ENCODE results near the gene SKIC2. TPM values are rescaled to one million over a fixed set of nuclear protein-coding genes. Genes with fewer than 3 reads are reported as not detected.

Gene SKIC2
- total RNA-seq, 1 experiment from 2014 or later = 64.2 TPM

DNA sequence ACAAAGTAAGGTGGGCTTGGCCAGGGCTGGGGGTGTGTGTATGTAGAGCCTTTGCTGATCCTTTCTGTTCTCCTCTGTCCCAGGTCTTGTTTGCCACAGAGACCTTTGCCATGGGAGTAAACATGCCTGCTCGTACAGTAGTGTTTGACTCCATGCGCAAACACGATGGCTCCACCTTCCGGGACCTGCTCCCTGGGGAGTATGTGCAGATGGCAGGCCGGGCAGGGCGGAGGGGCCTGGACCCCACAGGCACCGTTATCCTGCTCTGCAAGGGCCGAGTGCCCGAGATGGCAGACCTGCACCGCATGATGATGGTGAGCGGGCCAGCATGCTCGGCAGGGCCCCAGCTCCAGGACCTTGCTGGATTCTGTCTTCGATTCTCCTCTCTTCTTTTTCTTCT lies 6.7 kb downstream of the SKIC2 start:
- Histone ChIP-seq H3K4me3 (ENCODE audit: low read depth, low read length, poor library complexity, severe bottlenecking) (no peak overlapping the region), H3K4me1 (ENCODE audit: insufficient read depth, low read length, poor library complexity, severe bottlenecking) (peaks cover 3% of the 10 kb centered on the region), H3K27me3 (replicated peaks; ENCODE audit: insufficient read depth, low read depth, low read length, poor library complexity) (no peaks in the 10 kb centered on the region), H3K36me3 (ENCODE audit: insufficient read depth, low read length, poor library complexity, severe bottlenecking) (peaks cover 45% of the 10 kb centered on the region), H3K9me3 (ENCODE audit: low read depth, low read length, poor library complexity, severe bottlenecking) (no peaks in the 10 kb centered on the region), H3K27ac (ENCODE audit: low read depth, low read length, poor library complexity, severe bottlenecking) (no peak overlapping the region)
- no peak for DNase-seq (ENCODE audit: low spot score)
- CTCF ChIA-PET = no interaction called here
- TF ChIP-seq EZH2 (IDR thresholded peaks at IDR 0.05; ENCODE audit: borderline replicate concordance, low read depth, low read length, poor library complexity, severe bottlenecking) = no peak
- POLR2A ChIA-PET (ENCODE audit: low non-redundant PET) = no interaction called here
- no TSS peak for BruUV-seq (replicated peaks)
- intact Hi-C loops (cut with micrococcal nuclease; ENCODE audit: unreplicated experiment) = no loop called here

DNA sequence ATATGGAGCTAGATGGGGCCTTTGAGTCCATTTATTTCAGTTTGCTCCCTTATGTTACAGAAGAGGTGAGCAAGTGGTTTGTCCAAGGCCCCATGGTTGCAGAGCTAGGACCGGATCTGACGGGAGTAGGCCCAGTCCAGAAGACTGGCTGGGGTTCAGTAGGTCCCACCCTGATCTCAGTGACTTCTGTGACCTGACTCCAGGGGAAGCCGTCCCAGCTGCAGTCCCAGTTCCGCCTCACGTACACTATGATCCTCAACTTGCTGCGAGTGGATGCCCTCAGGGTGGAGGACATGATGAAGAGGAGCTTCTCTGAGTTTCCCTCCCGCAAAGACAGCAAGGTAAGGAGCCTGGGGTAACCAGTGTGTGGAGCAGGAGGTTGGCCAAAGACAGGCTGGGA lies 7.5 kb downstream of the SKIC2 start:
- H3K27ac ChIP-seq (ENCODE audit: low read depth, low read length, poor library complexity, severe bottlenecking) = no peak overlapping the region
- ChIA-PET POLR2A (ENCODE audit: low non-redundant PET) (interaction anchor here (0.6 kb wide), 1 partner anchor 139 kb away, joined by 5 read pairs; the partner anchor contains the start of gene HSPA1B), CTCF (no interaction called here)
- BruUV-seq (replicated peaks) = no TSS peak
- H3K36me3 ChIP-seq (ENCODE audit: insufficient read depth, low read length, poor library complexity, severe bottlenecking) = peaks cover 40% of the 10 kb centered on the region
- H3K4me3 ChIP-seq (ENCODE audit: low read depth, low read length, poor library complexity, severe bottlenecking) = no peak overlapping the region
- intact Hi-C loops (cut with micrococcal nuclease; ENCODE audit: unreplicated experiment) = no loop called here
- TF ChIP-seq, protein P1, sequence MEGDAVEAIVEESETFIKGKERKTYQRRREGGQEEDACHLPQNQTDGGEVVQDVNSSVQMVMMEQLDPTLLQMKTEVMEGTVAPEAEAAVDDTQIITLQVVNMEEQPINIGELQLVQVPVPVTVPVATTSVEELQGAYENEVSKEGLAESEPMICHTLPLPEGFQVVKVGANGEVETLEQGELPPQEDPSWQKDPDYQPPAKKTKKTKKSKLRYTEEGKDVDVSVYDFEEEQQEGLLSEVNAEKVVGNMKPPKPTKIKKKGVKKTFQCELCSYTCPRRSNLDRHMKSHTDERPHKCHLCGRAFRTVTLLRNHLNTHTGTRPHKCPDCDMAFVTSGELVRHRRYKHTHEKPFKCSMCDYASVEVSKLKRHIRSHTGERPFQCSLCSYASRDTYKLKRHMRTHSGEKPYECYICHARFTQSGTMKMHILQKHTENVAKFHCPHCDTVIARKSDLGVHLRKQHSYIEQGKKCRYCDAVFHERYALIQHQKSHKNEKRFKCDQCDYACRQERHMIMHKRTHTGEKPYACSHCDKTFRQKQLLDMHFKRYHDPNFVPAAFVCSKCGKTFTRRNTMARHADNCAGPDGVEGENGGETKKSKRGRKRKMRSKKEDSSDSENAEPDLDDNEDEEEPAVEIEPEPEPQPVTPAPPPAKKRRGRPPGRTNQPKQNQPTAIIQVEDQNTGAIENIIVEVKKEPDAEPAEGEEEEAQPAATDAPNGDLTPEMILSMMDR (conservative IDR thresholded peaks at IDR 0.05; ENCODE audit: low read depth, low read length) = no peak
- no peak for TF ChIP-seq EZH2 (IDR thresholded peaks at IDR 0.05; ENCODE audit: borderline replicate concordance, low read depth, low read length, poor library complexity, severe bottlenecking)
- H3K9me3 ChIP-seq (ENCODE audit: low read depth, low read length, poor library complexity, severe bottlenecking) = no peaks in the 10 kb centered on the region
- peaks cover 9% of the 10 kb centered on the region for H3K4me1 ChIP-seq (ENCODE audit: insufficient read depth, low read length, poor library complexity, severe bottlenecking)
- no peaks in the 10 kb centered on the region for H3K27me3 ChIP-seq (replicated peaks; ENCODE audit: insufficient read depth, low read depth, low read length, poor library complexity)
- no peak for DNase-seq (ENCODE audit: low spot score)

DNA sequence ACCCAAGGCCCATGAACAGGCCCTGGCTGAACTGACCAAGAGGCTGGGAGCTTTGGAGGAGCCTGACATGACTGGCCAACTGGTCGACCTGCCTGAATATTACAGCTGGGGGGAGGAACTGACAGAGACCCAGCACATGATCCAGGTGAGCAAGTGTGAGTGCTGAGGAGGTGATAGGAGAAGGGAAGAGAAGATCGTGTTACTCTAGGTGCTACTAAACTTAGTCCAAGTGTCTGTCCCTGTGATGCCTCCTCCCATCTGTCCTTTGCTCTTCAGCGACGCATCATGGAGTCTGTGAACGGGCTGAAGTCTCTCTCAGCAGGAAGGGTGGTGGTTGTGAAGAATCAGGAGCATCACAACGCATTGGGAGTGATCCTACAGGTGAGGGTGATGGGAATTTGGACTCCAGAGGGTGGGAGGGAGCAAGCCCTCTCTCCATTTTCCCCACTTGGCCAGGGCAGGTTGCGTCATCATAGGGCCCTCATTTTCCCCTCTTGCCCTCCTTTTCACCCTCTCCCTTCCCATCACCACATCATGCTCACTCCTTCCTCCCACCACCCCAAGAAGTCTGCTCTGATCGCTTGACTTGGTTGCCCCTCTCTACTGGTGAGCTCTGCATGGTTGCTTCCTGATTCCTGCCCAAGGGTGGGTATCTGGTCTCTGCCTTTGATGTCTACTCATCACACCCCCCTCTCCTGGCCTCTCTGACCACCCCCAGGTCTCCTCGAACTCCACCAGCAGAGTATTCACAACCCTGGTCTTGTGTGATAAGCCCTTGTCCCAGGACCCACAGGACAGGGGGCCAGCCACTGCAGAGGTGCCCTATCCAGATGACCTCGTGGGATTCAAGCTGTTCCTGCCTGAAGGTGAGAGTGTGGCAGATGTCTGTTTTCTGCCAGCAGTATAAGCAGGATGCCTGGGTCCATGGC lies 8.3 kb downstream of the SKIC2 start:
- Histone ChIP-seq H3K27ac (ENCODE audit: low read depth, low read length, poor library complexity, severe bottlenecking) (no peak overlapping the region), H3K4me1 (ENCODE audit: insufficient read depth, low read length, poor library complexity, severe bottlenecking) (peaks cover 9% of the 10 kb centered on the region), H3K9me3 (ENCODE audit: low read depth, low read length, poor library complexity, severe bottlenecking) (no peaks in the 10 kb centered on the region), H3K36me3 (ENCODE audit: insufficient read depth, low read length, poor library complexity, severe bottlenecking) (peaks cover 40% of the 10 kb centered on the region), H3K4me3 (ENCODE audit: low read depth, low read length, poor library complexity, severe bottlenecking) (no peak overlapping the region), H3K27me3 (replicated peaks; ENCODE audit: insufficient read depth, low read depth, low read length, poor library complexity) (no peaks in the 10 kb centered on the region)
- BruUV-seq (replicated peaks) = no TSS peak
- intact Hi-C loops (cut with micrococcal nuclease; ENCODE audit: unreplicated experiment) = no loop called here
- TF ChIP-seq, protein P1 (conservative IDR thresholded peaks at IDR 0.05; ENCODE audit: low read depth, low read length) = no peak
- TF ChIP-seq EZH2 (IDR thresholded peaks at IDR 0.05; ENCODE audit: borderline replicate concordance, low read depth, low read length, poor library complexity, severe bottlenecking) = no peak
- no peak for DNase-seq (ENCODE audit: low spot score)
- ChIA-PET CTCF (no interaction called here), POLR2A (ENCODE audit: low non-redundant PET) (interaction anchor here (0.6 kb wide), 1 partner anchor 140 kb away, joined by 5 read pairs; the partner anchor contains the start of gene HSPA1B)

Data from A673 (cell line).